Measurements from ENCODE around the gene TCN2.

TCN2 gene

GRCh38 chr22:30607300-30607930 lies 441 bp downstream of the TCN2 start:
- Histone ChIP-seq H2AFZ (ENCODE audit: low read depth) (peak overlapping the region; percentile 75), H3K27me3 (ENCODE audit: insufficient read depth, low read depth) (no peaks in the 10 kb centered on the region), H3K9ac (peak overlapping the region; percentile 62), H3K79me2 (ENCODE audit: insufficient read depth, low read depth) (peaks cover 5% of the 10 kb centered on the region; the same call in 1 of the 2 replicates), H3K4me2 (peak overlapping the region; percentile 74), H3K4me1 (ENCODE audit: low read depth, poor library complexity, severe bottlenecking) (peaks cover 65% of the 10 kb centered on the region), H3K27ac (peak overlapping the region; percentile 83), H4K20me1 (ENCODE audit: insufficient read depth) (no peaks in the 10 kb centered on the region), H3K4me3 (IDR thresholded peaks at IDR 0.05; ENCODE audit: insufficient read depth, low read depth, low read length) (no peak overlapping the region), H3K36me3 (ENCODE audit: insufficient read depth) (no peaks in the 10 kb centered on the region)
- no peak for TF ChIP-seq CTCF (conservative IDR thresholded peaks at IDR 0.05; ENCODE audit: low read depth, low read length)

GRCh38 chr22:30607939-30608338 lies 965 bp downstream of the TCN2 start:
- no peak for TF ChIP-seq CTCF (conservative IDR thresholded peaks at IDR 0.05; ENCODE audit: low read depth, low read length)
- Histone ChIP-seq H3K4me1 (ENCODE audit: low read depth, poor library complexity, severe bottlenecking) (peaks cover 64% of the 10 kb centered on the region), H3K79me2 (ENCODE audit: insufficient read depth, low read depth) (peaks cover 5% of the 10 kb centered on the region; the same call in 1 of the 2 replicates), H3K4me2 (peak overlapping the region; percentile 74), H3K27me3 (ENCODE audit: insufficient read depth, low read depth) (no peaks in the 10 kb centered on the region), H3K27ac (peak overlapping the region; percentile 83), H3K4me3 (IDR thresholded peaks at IDR 0.05; ENCODE audit: insufficient read depth, low read depth, low read length) (no peak overlapping the region), H4K20me1 (ENCODE audit: insufficient read depth) (no peaks in the 10 kb centered on the region), H3K36me3 (ENCODE audit: insufficient read depth) (no peaks in the 10 kb centered on the region), H3K9ac (peak overlapping the region; percentile 62), H2AFZ (ENCODE audit: low read depth) (no peak overlapping the region; the same call in 1 of the 2 replicates)

GRCh38 chr22:30609260-30610185 lies 2.5 kb downstream of the TCN2 start:
- no peaks in the 10 kb centered on the region for H4K20me1 ChIP-seq (ENCODE audit: insufficient read depth)
- H3K79me2 ChIP-seq (ENCODE audit: insufficient read depth, low read depth): peaks cover 5% of the 10 kb centered on the region; the same call in 1 of the 2 replicates
- H3K4me3 ChIP-seq (IDR thresholded peaks at IDR 0.05; ENCODE audit: insufficient read depth, low read depth, low read length): no peak overlapping the region
- H3K27ac ChIP-seq: peak overlapping the region; percentile 83
- no peaks in the 10 kb centered on the region for H3K27me3 ChIP-seq (ENCODE audit: insufficient read depth, low read depth)
- H3K9ac ChIP-seq: peak overlapping the region; percentile 55; the same call in 1 of the 2 replicates
- H3K4me2 ChIP-seq: peak overlapping the region; percentile 74
- peaks cover 58% of the 10 kb centered on the region for H3K4me1 ChIP-seq (ENCODE audit: low read depth, poor library complexity, severe bottlenecking)
- peak overlapping the region; percentile 11; the same call in 1 of the 2 replicates for H2AFZ ChIP-seq (ENCODE audit: low read depth)
- H3K36me3 ChIP-seq (ENCODE audit: insufficient read depth): no peaks in the 10 kb centered on the region
- TF ChIP-seq CTCF (conservative IDR thresholded peaks at IDR 0.05; ENCODE audit: low read depth, low read length): no peak

- Histone ChIP-seq H3K27me3 (ENCODE audit: insufficient read depth, low read depth) (no peaks in the 10 kb centered on the region), H3K4me2 (peak overlapping the region; percentile 74), H4K20me1 (ENCODE audit: insufficient read depth) (no peaks in the 10 kb centered on the region), H3K4me1 (ENCODE audit: low read depth, poor library complexity, severe bottlenecking) (peaks cover 50% of the 10 kb centered on the region), H3K27ac (peak overlapping the region; percentile 83), H3K79me2 (ENCODE audit: insufficient read depth, low read depth) (peaks cover 5% of the 10 kb centered on the region; the same call in 1 of the 2 replicates), H3K9ac (peak overlapping the region; percentile 55; the same call in 1 of the 2 replicates), H2AFZ (ENCODE audit: low read depth) (no peak overlapping the region), H3K36me3 (ENCODE audit: insufficient read depth) (no peaks in the 10 kb centered on the region), H3K4me3 (IDR thresholded peaks at IDR 0.05; ENCODE audit: insufficient read depth, low read depth, low read length) (no peak overlapping the region)
- TF ChIP-seq CTCF (conservative IDR thresholded peaks at IDR 0.05; ENCODE audit: low read depth, low read length): no peak
Observed at GRCh38 chr22:30610299-30610698, 3.3 kb downstream of the TCN2 start.
